K562 (cell line): ENCODE data around the gene ZNF493. TPM values are rescaled to one million over a fixed set of nuclear protein-coding genes. Genes with fewer than 3 reads are reported as not detected.
A peak's percentile ranks its signal among the peaks of the same experiment; 100 is the strongest.

ENCODE experiments used
- CAMTA2 ChIP-seq: fragments of 250-450 bp; sonication (Bioruptor Pico); conservative IDR thresholded peaks from 2 replicates; pipeline ENCODE4 v1.5.1; 2022
- CREM ChIP-seq: IDR thresholded peaks from 2 replicates; pipeline ENCODE4 v1.6.1; 2014; ENCODE audit warnings: antibody characterized with exemption, low read depth
- CTBP1 ChIP-seq: fragments of 450-650 bp; IDR thresholded peaks from 2 replicates; pipeline ENCODE4 v1.6.1; 2016; ENCODE audit warnings: borderline replicate concordance
- FOXM1 ChIP-seq, 2 experiments: fragments of 450-650 bp in 1 of 2; sonication (generic) in 1 of 2; formaldehyde crosslinking in 1 of 2; IDR thresholded peaks; 2 replicates each; pipeline versions ENCODE4 v1.6.1 to v1.9.0; 2017 to 2022; ENCODE audit warnings: low read depth in 2 of 2, mild to moderate bottlenecking in 2 of 2, missing genetic modification reagents in 1 of 2, moderate library complexity in 1 of 2
- GABPB1 ChIP-seq: sonication (generic); formaldehyde crosslinking; IDR thresholded peaks from 2 replicates; pipeline ENCODE4 v1.8.0; 2022; ENCODE audit warnings: mild to moderate bottlenecking, missing genetic modification reagents
- MLLT1 ChIP-seq, 2 experiments: fragments of 450-650 bp; IDR thresholded peaks; 2 replicates each; pipeline ENCODE4 v1.6.1; 2016
- NCOA6 ChIP-seq: fragments of 450-650 bp; IDR thresholded peaks from 2 replicates; pipeline ENCODE4 v1.6.1; 2017; ENCODE audit warnings: mild to moderate bottlenecking
- NRF1 ChIP-seq, 2 experiments: fragments of 450-650 bp; IDR thresholded peaks in 1 of 2; conservative IDR thresholded peaks in 1 of 2; 2 replicates each; pipeline ENCODE4 v1.6.1; 2014; ENCODE audit warnings: mild to moderate bottlenecking in 2 of 2
- PML ChIP-seq: IDR thresholded peaks from 2 replicates; pipeline ENCODE4 v1.6.1; 2012; ENCODE audit warnings: low read length, inconsistent platforms
- POLR2A ChIP-seq: fragments of 450-650 bp; conservative IDR thresholded peaks from 2 replicates; pipeline ENCODE4 v1.6.1; 2016
- SAP30 ChIP-seq: fragments of 200-600 bp; sonication (generic); IDR thresholded peaks from 2 replicates; pipeline ENCODE4 v1.6.1; 2012; ENCODE audit warnings: borderline replicate concordance, low read depth, mild to moderate bottlenecking, moderate library complexity, low read length, control low read depth, inconsistent platforms; ENCODE audit not compliant: insufficient read depth, poor library complexity, severe bottlenecking
- ZNF175 ChIP-seq: fragments of 200-800 bp; sonication (Bioruptor generic); IDR thresholded peaks from 2 replicates; pipeline ENCODE4 v1.6.1; 2016; ENCODE audit warnings: low read depth, mild to moderate bottlenecking, missing genetic modification characterization, missing compliant biosample characterization
- ZNF239 ChIP-seq: fragments of 250-450 bp; sonication (Bioruptor Pico); IDR thresholded peaks from 2 replicates; pipeline ENCODE4 v1.4.0; 2020; ENCODE audit warnings: mild to moderate bottlenecking
- ZNF318 ChIP-seq, 2 experiments: fragments of 450-650 bp; IDR thresholded peaks; 2 replicates each; pipeline ENCODE4 v1.6.1; 2016; ENCODE audit warnings: mild to moderate bottlenecking in 2 of 2, borderline replicate concordance in 1 of 2, low read depth in 1 of 2, moderate library complexity in 1 of 2
- polyA plus RNA-seq, 8 experiments: library from polyadenylated mRNA; depleted of rRNA in 4 of 8; stranded (reverse) in 5 of 8; unstranded in 3 of 8; fragments of >200 nt; fragmentation: Nextera tagmentation in 2 of 8; fragmentation: Illumina TruSeq in 1 of 8; extraction: Ambion mirVana in 2 of 8; extraction: Trizol in 1 of 8; gene quantifications; 2 replicates each; pipeline versions ENCODE4 v1.2.1 to v1.2.3, GENCODE V29; 2011 to 2014; ENCODE audit warnings: inconsistent platforms in 1 of 8, missing spikeins in 1 of 8
- total RNA-seq, 7 experiments: library from RNA; depleted of rRNA in 6 of 7; stranded (reverse); fragments of >200 nt in 6 of 7; fragmentation: Illumina TruSeq in 2 of 7; extraction: Trizol in 2 of 7; gene quantifications; 2 replicates each; pipeline versions ENCODE4 v1.2.1 to v1.2.3, GENCODE V29; 2011 to 2021; ENCODE audit warnings: low replicate concordance in 1 of 7
- TF ChIP-seq, protein P1 (sequence below), 2 experiments: fragments of 450-650 bp in 1 of 2; sonication (generic) in 1 of 2; formaldehyde crosslinking in 1 of 2; IDR thresholded peaks in 1 of 2; conservative IDR thresholded peaks in 1 of 2; 2 replicates each; pipeline versions ENCODE4 v1.6.1 to v1.8.1; 2016 to 2023; ENCODE audit warnings: mild to moderate bottlenecking in 2 of 2, moderate library complexity in 2 of 2, inconsistent platforms in 1 of 2, missing genetic modification reagents in 1 of 2
- TF ChIP-seq, protein P2 (sequence below): sonication (generic); formaldehyde crosslinking; IDR thresholded peaks from 2 replicates; pipeline ENCODE4 v1.8.0; 2022; ENCODE audit warnings: mild to moderate bottlenecking, missing genetic modification reagents

Gene ZNF493
- total and polyA plus RNA-seq, 9 of the 15 experiments (the other 6 are each of a cell fraction or from before 2014, with no cell fraction given), result 5.0 to 18.6 (median 12.2) TPM

DNA sequence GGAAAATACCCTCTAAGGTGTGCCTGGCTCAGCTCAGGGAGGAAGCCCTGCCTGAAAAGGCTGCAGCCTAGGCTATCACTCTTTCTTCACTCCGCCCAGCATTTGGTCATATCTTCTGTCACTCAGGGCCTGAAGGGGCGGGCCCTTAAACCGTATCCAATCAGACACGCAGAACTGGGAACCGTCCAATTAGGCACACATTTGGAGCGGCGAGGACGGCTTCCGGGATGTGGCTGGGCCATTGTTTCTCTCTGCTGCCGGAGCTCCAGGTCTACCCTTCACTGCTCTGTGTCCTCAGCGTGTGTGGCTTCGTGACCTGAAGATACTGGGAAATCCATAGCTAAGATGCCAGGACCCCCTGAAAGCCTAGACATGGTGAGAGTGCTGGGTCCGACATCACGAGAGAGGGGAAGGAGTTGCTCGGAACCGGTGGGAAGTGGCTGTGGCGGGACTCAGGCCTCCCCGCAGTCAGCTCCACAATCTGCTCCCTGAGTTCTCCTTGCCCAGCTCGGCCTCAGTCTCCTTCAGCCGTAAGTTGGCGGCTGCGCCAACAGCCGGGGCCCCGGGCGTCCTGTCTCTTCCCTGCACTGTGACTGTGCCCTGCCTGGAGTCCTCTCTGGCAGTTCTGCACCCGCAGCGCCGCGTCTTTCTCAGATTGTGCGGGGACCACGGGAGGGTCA is at the start of gene ZNF493 (continued):
- TF ChIP-seq FOXM1 (IDR thresholded peaks at IDR 0.05; ENCODE audit: low read depth) (peak; percentile 12; the same call in 1 of the 2 replicates), FOXM1 (CRISPR knock-in tag; IDR thresholded peaks at IDR 0.05; ENCODE audit: low read depth) (no peak), GABPB1 (CRISPR knock-in tag) (peak; percentile 74), NCOA6 (no peak), CAMTA2 (CRISPR knock-in tag) (no peak), PML (peak; percentile 60), SAP30 (no peak), ZNF239 (CRISPR knock-in tag) (no peak), NRF1 (conservative IDR thresholded peaks at IDR 0.05 in 1 of 2, IDR thresholded peaks at IDR 0.05 in 1 of 2) (peak; percentile 23 to 48; a peak in 3 of 4 replicates), ZNF175 (no peak), ZNF318 (IDR thresholded peaks at IDR 0.05; ENCODE audit: borderline replicate concordance in 1 of 2, low read depth in 1 of 2) (no peak), CTBP1 (peak; percentile 15; the same call in 1 of the 2 replicates), POLR2A (peak; percentile 87), CREM (peak; percentile 39; the same call in 1 of the 2 replicates), MLLT1 (IDR thresholded peaks at IDR 0.05) (peak; percentile 26 to 55; a peak in 2 of 4 replicates)
- TF ChIP-seq, protein P1, sequence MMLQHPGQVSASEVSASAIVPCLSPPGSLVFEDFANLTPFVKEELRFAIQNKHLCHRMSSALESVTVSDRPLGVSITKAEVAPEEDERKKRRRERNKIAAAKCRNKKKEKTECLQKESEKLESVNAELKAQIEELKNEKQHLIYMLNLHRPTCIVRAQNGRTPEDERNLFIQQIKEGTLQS (IDR thresholded peaks at IDR 0.05), result 0 out of 2 replicates have a peak, but pooled peaks have one; percentile 8
- TF ChIP-seq, protein P1 (CRISPR knock-in tag; conservative IDR thresholded peaks at IDR 0.05), result no peak
- TF ChIP-seq, protein P2, sequence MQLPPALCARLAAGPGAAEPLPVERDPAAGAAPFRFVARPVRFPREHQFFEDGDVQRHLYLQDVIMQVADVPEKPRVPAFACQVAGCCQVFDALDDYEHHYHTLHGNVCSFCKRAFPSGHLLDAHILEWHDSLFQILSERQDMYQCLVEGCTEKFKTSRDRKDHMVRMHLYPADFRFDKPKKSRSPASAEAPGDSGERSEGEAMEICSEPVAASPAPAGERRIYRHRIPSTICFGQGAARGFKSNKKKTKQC, result peak; percentile 68; the same call in 1 of the 2 replicates
